Measurements from ENCODE around the gene LPCAT3. TPM values are rescaled to one million over a fixed set of nuclear protein-coding genes. Genes with fewer than 3 reads are reported as not detected.
A peak's percentile ranks its signal among the peaks of the same experiment; 100 is the strongest.

Gene LPCAT3
- total RNA-seq, 2 donors from 2014 or later: 33.6 to 86.7 TPM

GRCh38 chr12:6936194-6936635 lies 82.1 kb downstream of the LPCAT3 start:
- Histone ChIP-seq H3K27me3 (ENCODE audit: control insufficient read depth, insufficient read depth, low read length, poor library complexity, severe bottlenecking) (no peaks in the 10 kb centered on the region), H3K4me1 (ENCODE audit: control insufficient read depth, insufficient read depth, low read length) (peaks cover 10% of the 10 kb centered on the region), H3K9ac (ENCODE audit: extremely low read depth, low read length, poor library complexity, severe bottlenecking) (no peak overlapping the region), H3K27ac (ENCODE audit: low read depth, low read length) (no peak overlapping the region), H3K36me3 (ENCODE audit: control insufficient read depth, insufficient read depth, low read length) (peaks cover 69% of the 10 kb centered on the region), H3K4me3 (ENCODE audit: low read length) (no peak overlapping the region), H3K9me3 (ENCODE audit: control insufficient read depth, low read length) (no peaks in the 10 kb centered on the region)
- peak overlapping the region; percentile 89 for H3K27ac Mint-ChIP-seq
- DNase-seq: no peak
- H3K9me3 Mint-ChIP-seq: no peaks in the 10 kb centered on the region
- peaks cover 25% of the 10 kb centered on the region for H3K4me1 Mint-ChIP-seq
- H3K4me3 Mint-ChIP-seq: peak overlapping the region; percentile 63
- H3K36me3 Mint-ChIP-seq (ENCODE audit: low read depth): peaks cover 69% of the 10 kb centered on the region
- TF ChIP-seq, protein P1, sequence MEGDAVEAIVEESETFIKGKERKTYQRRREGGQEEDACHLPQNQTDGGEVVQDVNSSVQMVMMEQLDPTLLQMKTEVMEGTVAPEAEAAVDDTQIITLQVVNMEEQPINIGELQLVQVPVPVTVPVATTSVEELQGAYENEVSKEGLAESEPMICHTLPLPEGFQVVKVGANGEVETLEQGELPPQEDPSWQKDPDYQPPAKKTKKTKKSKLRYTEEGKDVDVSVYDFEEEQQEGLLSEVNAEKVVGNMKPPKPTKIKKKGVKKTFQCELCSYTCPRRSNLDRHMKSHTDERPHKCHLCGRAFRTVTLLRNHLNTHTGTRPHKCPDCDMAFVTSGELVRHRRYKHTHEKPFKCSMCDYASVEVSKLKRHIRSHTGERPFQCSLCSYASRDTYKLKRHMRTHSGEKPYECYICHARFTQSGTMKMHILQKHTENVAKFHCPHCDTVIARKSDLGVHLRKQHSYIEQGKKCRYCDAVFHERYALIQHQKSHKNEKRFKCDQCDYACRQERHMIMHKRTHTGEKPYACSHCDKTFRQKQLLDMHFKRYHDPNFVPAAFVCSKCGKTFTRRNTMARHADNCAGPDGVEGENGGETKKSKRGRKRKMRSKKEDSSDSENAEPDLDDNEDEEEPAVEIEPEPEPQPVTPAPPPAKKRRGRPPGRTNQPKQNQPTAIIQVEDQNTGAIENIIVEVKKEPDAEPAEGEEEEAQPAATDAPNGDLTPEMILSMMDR (conservative IDR thresholded peaks at IDR 0.05): no peak
- 99 to 100% methylated on average over 1 to 3 of the region's 3 CpGs for WGBS, 2 experiments (ENCODE audit: insufficient coverage in 1 of 2, insufficient read length in 1 of 2)
- H3K27me3 Mint-ChIP-seq (ENCODE audit: insufficient read depth): no peaks in the 10 kb centered on the region

GRCh38 chr12:6935371-6936193 lies 82.7 kb downstream of the LPCAT3 start:
- peak overlapping the region; percentile 89 for H3K27ac Mint-ChIP-seq
- DNase-seq: no peak
- Histone ChIP-seq H3K27me3 (ENCODE audit: control insufficient read depth, insufficient read depth, low read length, poor library complexity, severe bottlenecking) (no peaks in the 10 kb centered on the region), H3K4me1 (ENCODE audit: control insufficient read depth, insufficient read depth, low read length) (peaks cover 10% of the 10 kb centered on the region), H3K9ac (ENCODE audit: extremely low read depth, low read length, poor library complexity, severe bottlenecking) (no peak overlapping the region), H3K36me3 (ENCODE audit: control insufficient read depth, insufficient read depth, low read length) (peaks cover 62% of the 10 kb centered on the region), H3K4me3 (ENCODE audit: low read length) (no peak overlapping the region), H3K27ac (ENCODE audit: low read depth, low read length) (no peak overlapping the region), H3K9me3 (ENCODE audit: control insufficient read depth, low read length) (no peaks in the 10 kb centered on the region)
- no peak overlapping the region for H3K4me3 Mint-ChIP-seq
- 90 to 95% methylated on average over 7 to 14 of the region's 14 CpGs for WGBS, 2 experiments (ENCODE audit: insufficient coverage in 1 of 2, insufficient read length in 1 of 2)
- H3K9me3 Mint-ChIP-seq: no peaks in the 10 kb centered on the region
- H3K27me3 Mint-ChIP-seq (ENCODE audit: insufficient read depth): no peaks in the 10 kb centered on the region
- TF ChIP-seq, protein P1 (conservative IDR thresholded peaks at IDR 0.05): no peak
- H3K4me1 Mint-ChIP-seq: peaks cover 30% of the 10 kb centered on the region
- peaks cover 67% of the 10 kb centered on the region for H3K36me3 Mint-ChIP-seq (ENCODE audit: low read depth)

GRCh38 chr12:6934110-6934509 lies 84.2 kb downstream of the LPCAT3 start:
- no peak overlapping the region for H3K4me3 Mint-ChIP-seq
- H3K27ac Mint-ChIP-seq: peak overlapping the region; percentile 1

More at GRCh38 chr12:6934110-6934509, 84.2 kb downstream of the LPCAT3 start:
- Histone ChIP-seq H3K27ac (ENCODE audit: low read depth, low read length) (no peak overlapping the region), H3K9me3 (ENCODE audit: control insufficient read depth, low read length) (no peaks in the 10 kb centered on the region), H3K27me3 (ENCODE audit: control insufficient read depth, insufficient read depth, low read length, poor library complexity, severe bottlenecking) (no peaks in the 10 kb centered on the region), H3K36me3 (ENCODE audit: control insufficient read depth, insufficient read depth, low read length) (peaks cover 52% of the 10 kb centered on the region), H3K4me1 (ENCODE audit: control insufficient read depth, insufficient read depth, low read length) (peaks cover 13% of the 10 kb centered on the region), H3K9ac (ENCODE audit: extremely low read depth, low read length, poor library complexity, severe bottlenecking) (no peak overlapping the region), H3K4me3 (ENCODE audit: low read length) (no peak overlapping the region)
- peaks cover 58% of the 10 kb centered on the region for H3K36me3 Mint-ChIP-seq (ENCODE audit: low read depth)
- WGBS, 2 experiments (ENCODE audit: insufficient coverage in 1 of 2, insufficient read length in 1 of 2): 90 to 100% methylated on average over 2 to 8 of the region's 8 CpGs
- no peaks in the 10 kb centered on the region for H3K27me3 Mint-ChIP-seq (ENCODE audit: insufficient read depth)
- DNase-seq: no peak
- TF ChIP-seq, protein P1 (conservative IDR thresholded peaks at IDR 0.05): no peak
- peaks cover 41% of the 10 kb centered on the region for H3K4me1 Mint-ChIP-seq
- H3K9me3 Mint-ChIP-seq: no peaks in the 10 kb centered on the region

All from endodermal cell (in vitro differentiated cells).